ENCODE data around the gene ANXA3.

Gene ANXA3

GRCh38 chr4:78578674-78579425, 27.3 kb downstream of the ANXA3 start:
- no peak for DNase-seq (ENCODE audit: low spot score)
- TF ChIP-seq CTCF (IDR thresholded peaks at IDR 0.05; ENCODE audit: extremely low read depth, missing control alignments), result no peak

- no peak for DNase-seq (ENCODE audit: low spot score)
- TF ChIP-seq CTCF (IDR thresholded peaks at IDR 0.05; ENCODE audit: extremely low read depth, missing control alignments), result no peak
Observed at GRCh38 chr4:78581618-78582017, 30.0 kb downstream of the ANXA3 start.

GRCh38 chr4:78584863-78585547, 33.4 kb downstream of the ANXA3 start:
- no peak for TF ChIP-seq CTCF (IDR thresholded peaks at IDR 0.05; ENCODE audit: extremely low read depth, missing control alignments)
- no peak for DNase-seq (ENCODE audit: low spot score)

GRCh38 chr4:78585633-78586032, 34.1 kb downstream of the ANXA3 start:
- TF ChIP-seq CTCF (IDR thresholded peaks at IDR 0.05; ENCODE audit: extremely low read depth, missing control alignments), result no peak
- DNase-seq (ENCODE audit: low spot score), result no peak

GRCh38 chr4:78588894-78589545, 37.5 kb downstream of the ANXA3 start:
- DNase-seq (ENCODE audit: low spot score), result no peak
- no peak for TF ChIP-seq CTCF (IDR thresholded peaks at IDR 0.05; ENCODE audit: extremely low read depth, missing control alignments)

GRCh38 chr4:78591404-78591803, 39.8 kb downstream of the ANXA3 start:
- DNase-seq (ENCODE audit: low spot score), result no peak
- no peak for TF ChIP-seq CTCF (IDR thresholded peaks at IDR 0.05; ENCODE audit: extremely low read depth, missing control alignments)
